HG02884 (cell line): Measurements from ENCODE around the gene RABGAP1L.
A peak's percentile ranks its signal among the peaks of the same experiment; 100 is the strongest.
"Not testable (repeated sequence)": the region's sequence is repeated elsewhere in the genome, so short reads cannot be mapped to it uniquely, and the experiment has no call there.

Experiments used
- ATAC-seq: cut with Tn5 transposase; IDR thresholded peaks from one replicate; pipeline ENCODE4 v1.9.1; 2021; ENCODE audit warnings: mild to moderate bottlenecking, moderate library complexity; ENCODE audit not compliant: unreplicated experiment

Gene RABGAP1L

DNA sequence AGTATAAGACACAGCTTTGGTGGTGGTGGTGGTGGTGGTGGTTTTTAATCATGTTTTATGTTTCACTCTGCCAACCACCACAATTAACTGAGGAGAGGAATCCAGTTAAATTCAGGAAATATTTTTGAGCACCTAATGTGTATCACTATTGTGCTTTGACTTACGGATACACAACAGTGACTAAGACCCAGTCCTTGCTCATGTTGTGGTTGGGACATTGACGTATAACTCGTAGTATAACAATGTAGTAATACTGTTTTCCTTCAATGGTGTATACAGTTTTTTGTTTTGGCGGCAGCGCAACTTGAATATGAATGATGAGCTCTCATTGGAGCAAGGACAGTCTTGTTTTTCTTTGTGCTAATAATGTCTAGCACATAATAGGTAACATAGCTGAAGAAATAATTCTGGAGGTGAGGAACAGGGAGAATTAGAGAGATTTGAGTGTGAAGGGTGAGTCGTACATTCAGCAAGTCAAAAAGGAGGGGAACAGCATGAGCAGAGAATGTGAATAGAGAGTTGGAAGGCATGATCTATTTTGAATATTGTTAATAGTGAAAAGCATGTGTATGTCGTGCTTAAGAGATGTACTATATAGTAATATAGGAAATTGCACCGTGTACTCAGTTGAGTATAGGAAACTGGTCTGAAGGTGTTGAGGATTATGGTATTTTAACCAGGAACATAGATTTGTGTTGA, 845.9 kb downstream of the RABGAP1L start:
- ATAC-seq, result no peak

DNA sequence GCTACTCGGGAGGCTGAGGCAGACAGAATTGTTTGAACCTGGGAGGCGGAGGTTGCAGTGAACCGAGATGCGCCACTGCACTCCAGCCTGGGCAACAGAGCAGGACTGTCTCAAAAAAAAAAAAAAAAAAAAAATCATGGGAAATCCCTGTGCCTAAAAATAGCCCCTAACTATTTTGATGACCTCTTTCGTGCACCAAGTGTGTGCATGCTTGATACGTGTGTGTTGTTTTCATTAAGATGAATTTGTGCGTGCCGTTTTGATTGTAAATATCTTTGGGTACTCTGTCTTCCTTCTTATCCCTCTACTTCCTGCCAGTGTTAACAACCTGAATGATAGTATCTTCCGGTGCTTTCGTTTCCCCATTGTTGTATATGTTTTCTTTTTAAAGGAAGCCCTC, 850.2 kb downstream of the RABGAP1L start:
- no peak for ATAC-seq

DNA sequence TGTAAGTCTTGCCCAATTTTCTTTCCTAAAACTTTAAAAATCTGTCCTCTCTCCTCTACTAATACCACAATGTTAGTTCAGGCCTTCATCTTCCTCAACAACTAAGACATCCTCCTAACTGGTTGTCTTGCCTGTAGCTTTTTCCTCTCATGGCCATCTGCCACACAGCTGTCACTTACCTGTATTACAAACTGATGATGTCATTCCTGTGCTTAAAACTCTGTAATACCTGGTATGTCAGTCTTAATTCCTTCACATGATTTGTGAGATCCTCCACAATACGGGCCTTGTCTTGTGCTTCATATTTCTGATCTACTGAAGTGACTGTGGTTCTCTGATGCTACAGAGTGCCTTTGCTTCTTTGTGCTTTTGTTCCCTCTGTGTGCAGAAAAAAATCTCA, 854.1 kb downstream of the RABGAP1L start:
- no peak for ATAC-seq

DNA sequence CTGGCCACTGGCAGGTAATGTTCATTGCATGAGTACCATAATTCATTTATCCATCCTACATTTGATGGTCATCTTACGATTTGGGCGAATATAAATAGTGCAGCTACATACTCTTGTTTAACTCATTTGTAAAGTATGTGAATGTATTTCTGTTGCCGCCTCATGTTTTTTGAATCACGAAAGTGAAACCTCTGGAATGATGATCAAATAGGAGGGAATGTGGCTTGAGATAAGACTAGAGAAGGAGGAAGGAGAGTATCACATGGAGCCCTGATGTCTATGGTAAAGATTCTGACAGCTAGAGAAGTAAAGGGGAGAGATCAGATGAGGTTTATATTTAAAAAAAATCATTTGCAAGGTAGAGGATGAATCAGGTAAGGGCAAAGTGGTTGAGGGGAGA, 855.9 kb downstream of the RABGAP1L start:
- no peak for ATAC-seq

DNA sequence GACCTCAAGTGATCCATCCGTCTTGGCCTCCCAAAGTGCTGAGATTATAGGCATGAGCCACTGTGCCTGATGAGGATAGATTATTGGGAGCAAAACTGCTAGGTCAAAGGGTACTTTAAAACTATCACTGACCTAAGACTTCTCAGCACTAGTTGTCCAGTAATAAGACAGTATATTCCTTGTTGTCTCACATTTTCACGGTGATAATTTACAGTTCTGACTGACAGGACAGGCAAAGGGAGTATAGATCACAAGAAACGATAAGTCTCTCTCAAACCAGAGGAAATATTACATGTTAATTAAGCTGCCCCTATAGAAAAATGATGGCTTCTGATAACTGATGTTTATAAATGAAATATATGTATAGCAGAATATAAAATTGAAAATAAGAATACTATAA, 860.2 kb downstream of the RABGAP1L start:
- no peak for ATAC-seq

DNA sequence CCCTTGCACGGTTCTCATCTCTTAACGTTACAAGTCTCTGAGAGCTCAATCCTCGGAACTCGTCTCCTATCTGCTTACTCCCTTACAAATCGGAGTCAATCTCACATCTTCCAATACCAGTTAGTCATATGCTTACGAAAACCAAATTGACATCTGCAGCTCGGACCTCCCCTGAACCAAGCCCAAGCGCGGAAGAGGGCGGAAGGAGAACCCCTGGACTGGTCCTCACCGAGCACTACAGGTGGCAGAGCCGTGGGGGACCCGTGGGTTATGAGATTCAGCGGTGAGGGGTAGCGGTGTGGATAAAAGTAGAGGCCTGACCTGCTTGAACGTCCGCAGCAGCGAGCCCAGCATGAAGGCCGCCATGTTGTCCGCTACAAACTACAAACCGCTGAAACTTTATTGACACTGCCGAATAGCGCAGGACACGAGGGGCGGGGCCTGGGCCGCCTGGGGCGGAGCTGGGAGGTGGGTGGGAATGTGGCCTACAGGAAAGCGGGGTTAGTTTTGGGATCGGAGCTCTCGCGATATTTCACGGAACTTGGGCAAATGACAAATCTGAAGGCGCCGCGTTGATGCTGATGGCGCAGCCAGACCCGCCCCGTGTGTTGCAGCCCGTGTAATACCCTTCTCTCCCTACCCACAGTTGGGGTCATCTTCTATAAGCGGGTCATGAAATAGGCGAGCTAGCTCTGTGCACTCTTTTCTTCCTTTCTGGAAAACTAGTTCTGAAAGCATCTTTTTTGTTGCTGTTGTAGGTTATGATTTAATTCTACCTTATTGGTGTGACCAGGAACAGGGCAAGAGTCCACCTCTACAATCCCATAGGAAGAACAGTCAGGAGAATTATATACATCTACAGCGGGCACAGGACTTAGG, 864.0 kb downstream of the RABGAP1L start, which contains the start of gene MRPS14:
TSS of gene MRPS14 (minus strand) at position 383 of the 879 bp plus-strand sequence. CDS start at position 366, 17 bp downstream.
- ATAC-seq, result peak; percentile 93

DNA sequence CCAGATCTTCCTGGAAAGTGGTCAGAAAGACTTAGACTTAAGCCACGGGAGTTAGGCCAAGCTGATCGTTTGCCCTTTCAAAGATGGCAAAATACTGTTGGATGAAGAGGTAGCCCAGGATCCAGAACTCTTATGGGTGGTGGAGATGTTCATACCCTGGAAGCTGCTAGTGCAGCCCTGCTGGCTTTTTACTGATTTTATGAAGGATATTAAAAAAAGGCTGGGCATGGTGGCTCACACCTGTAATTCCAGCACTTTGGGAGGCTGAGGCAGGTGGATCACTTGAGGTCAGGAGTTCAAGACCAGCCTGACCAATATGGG, 864.6 kb downstream of the RABGAP1L start:
- not testable (repeated sequence) for ATAC-seq

DNA sequence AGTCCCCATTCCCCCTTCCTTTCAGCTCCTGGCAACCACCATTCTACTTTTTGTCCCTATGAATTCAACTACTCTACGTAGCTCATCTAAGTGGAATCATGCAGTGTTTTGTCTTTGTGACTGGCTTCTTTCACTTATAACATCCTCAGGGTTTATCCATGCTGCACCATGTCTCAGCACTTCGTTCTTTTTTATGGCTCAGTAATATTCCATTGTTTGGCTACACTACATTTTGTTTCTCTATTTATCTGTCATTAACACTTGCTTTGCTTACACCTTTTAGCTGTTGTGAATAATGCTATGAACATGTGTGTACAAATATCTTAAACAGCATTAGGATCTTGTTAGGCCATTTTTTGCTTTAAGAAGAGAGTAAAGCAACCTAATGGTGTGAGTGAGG, 865.5 kb downstream of the RABGAP1L start:
- ATAC-seq, result no peak

DNA sequence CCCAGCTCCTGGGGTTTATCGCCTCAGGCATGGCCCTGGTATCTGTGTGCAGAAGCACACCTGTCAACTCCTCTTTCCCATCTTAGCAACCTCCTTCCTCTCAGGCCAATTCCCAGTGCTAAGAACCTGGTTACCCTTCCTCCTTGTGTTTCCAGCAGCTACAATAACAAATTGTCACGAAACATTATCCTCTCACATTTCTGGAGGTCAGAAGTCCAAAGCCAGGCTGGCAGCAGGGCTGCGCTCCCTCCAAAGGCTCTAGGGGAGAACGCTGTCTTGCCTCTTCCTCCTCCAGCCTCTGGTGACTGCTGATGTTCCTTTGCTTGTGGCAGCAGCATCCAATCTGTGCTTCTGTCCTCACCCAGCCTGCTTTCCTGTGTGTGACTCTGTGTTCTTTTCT, 874.6 kb downstream of the RABGAP1L start:
- no peak for ATAC-seq

DNA sequence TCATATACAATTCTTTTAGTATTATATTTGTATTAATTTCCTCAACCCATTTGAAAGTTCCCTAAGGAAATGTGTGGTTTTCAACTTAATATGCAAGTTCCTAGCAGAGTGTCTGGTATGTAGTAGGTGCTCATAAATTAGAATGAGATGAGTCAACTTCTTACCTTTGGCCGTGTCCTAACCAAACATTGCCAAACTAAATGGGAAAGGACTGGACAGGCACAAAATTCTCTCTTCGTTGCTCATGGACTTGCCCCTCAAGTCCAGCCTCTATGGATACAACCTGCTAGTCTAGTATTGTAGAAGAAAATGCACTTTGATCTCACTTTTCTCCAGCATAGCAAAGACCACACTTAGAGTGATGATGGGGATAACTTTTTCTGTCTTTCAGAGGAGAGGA, 875.5 kb downstream of the RABGAP1L start:
- no peak for ATAC-seq

DNA sequence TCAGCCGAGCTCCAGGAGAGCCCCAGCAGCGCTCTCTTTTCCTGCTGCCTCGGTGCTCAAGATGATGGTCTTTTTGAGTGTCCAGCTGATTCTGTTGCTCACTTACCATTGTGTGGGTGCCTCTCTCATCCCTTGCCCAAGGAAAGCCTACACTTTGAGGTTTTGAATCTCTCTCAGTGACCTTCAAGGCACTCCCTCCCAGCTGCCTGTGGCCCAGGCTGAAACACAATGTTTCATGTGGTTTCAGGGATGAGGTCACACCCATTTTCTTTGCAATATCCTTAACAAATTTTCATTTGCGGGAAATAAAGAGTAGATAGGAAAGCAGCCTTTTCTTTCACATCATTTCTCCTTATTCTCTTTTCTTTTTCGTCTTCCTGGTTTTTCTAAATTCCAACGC, 876.5 kb downstream of the RABGAP1L start:
- no peak for ATAC-seq

DNA sequence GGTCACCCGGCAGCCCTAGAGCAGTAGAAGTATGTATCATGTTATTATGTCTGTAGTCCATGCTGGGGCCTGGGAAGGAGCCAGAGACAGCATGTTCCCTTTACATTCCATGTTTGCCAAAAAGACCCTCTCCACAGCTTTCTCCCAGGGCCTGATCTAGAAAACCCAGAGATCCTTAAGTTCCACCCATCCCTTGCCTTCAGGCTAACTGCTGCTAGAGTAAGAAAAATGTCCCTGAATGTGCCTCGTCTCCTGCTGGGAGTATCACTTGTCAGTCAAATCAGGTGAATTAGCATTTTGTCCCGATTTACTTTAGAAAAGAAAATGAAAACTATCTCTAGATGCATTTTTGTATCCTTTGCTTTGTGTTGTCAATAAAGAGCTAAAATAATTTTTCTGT, 877.2 kb downstream of the RABGAP1L start:
- no peak for ATAC-seq

DNA sequence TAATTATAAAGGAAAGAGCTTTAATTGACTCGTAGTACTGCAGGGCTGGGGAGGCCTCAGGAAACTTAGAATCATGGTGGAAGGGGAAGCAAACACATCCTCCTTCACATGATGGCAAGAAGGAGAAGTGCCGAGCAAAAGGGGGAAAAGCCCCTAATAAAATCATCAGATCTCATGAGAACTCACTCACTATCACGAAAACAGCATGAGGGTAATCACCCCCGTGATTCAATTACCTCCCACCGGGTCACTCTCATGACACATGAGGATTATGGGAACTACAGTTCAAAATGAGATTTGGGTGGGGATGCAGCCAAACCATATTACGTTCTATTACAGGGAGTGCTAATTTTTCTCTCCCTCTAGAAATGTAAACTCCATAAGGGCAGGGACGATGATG, 878.1 kb downstream of the RABGAP1L start:
- no peak for ATAC-seq

DNA sequence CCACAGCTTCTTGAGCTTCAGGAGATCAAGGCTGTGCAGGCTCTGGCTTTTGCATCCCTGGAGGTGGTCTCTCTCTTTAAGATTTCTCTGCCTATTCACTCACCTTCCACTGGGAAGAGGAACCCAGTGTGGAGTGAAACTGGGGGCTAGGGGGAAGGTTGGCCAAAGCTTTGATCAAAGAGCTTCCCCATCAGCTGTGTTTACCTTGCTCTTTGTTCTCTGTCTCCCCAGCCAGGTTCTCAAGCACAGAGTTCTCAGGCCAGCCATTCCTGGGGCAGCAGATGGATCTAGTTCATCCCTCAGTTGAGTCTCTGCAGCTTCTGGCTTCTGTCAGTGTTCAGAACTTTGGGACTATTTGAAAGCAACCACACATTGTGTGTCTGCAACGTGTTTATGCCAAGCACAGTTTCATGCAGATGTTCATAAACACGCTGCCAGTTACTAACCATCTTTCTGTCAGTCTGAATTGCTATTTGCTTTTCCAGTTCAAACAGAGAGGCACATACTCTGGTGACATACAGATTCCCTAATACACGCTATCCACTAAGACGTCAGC, 881.1 kb downstream of the RABGAP1L start:
- no peak for ATAC-seq

DNA sequence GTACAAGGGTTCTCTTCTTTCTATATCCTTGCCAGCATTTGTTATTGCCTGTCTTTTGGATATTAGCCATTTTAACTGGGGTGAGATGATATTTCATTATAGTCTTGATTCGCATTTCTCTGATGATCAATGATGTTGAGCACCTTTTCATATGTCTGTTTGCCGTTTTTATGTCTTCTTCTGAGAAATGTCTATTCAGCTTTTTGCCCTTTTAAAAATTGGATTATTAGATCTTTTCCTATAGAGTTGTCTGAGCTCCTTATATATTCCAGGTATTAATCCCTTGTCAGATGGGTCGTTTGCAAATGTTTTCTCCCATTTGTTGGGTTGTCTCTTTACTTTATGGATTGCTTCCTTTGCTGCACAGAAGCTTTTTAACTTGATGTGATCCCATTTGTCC, 883.3 kb downstream of the RABGAP1L start:
- no peak for ATAC-seq

DNA sequence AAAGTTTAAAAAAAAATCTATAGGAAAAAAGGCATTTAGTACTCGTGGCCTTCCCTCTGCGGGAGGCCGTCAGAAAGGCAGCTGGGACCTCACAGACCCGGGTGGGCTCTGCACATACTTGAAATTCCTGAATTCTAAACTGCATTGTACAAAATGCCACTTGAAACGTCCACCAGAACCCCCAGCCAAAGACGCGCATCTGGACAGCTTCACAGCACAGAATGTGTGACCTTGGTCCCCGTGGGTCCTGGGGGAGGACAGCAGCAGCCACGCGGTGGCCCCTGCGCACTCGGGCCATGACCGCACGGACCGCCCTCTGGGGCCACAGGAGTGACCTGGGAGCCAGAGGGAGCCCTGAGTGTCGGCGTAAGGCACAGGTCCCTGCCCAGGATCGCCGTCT, 884.5 kb downstream of the RABGAP1L start:
- no peak for ATAC-seq

DNA sequence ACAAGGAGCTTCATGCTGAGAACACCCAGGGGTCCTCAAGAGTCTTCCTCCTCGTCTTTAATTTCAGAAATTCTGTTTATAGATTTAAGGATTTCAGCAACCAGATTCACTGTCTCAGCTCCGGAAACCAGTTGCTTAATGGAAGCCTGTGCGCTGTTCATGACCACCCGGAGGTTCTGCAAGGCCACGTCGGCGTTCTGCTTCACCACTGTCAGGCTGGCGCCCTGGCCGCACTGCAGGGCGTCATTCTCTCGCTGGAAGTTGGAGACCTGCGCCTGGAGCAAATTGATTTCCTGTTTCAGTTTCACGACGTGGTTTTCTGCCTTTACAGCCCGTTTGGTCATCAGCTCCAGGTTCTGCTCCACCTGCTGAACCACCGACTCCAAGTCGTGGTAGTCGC, 885.3 kb downstream of the RABGAP1L start:
- ATAC-seq, result not testable (repeated sequence)
